Measurements from ENCODE around the gene ME3. TPM values are rescaled to one million over a fixed set of nuclear protein-coding genes. Genes with fewer than 3 reads are reported as not detected.

The ME3 gene
- total and polyA plus RNA-seq, 11 donors, result 11.3 to 51.5 (median 31.3) TPM

DNA sequence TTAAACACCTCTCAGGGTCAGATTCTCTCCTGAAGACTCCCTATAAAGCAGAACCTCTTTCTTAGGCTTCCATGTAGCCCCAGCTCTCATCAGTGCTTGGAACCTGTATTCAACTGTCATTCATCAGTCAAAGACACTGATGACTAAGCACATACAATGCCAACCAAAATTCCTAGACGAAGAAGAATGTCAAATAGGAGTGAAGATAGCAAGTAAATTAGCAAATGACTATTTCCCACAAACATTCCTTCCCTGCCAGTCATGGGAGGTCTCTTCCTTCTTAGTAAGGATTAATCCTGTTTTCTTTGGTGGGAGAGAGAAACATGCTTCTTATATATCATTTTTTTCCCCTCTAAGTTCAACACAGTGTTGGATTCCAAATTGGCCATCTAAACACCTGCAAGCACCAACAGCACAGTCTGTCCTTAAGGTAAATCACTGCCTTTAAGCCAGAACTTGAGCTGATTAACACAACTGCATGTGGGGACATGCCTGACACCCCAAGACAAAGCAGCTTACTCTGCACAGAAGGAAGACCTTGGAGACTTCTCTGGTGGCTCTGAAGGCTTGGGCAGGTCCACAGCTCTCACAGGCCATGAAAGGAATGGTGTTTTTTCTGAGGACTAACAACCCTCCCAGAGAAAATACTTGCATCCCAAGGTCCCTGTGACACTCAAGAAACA lies 47.5 kb upstream of the ME3 start:
- Histone ChIP-seq H3K27me3 (no peaks in the 10 kb centered on the region), H3K27ac (no peak overlapping the region), H3K36me3 (no peaks in the 10 kb centered on the region), H3K4me3 (no peak overlapping the region), H3K9me3 (peaks cover 0 to 34% (median 14%) of the 10 kb centered on the region in 12 donors), H3K4me1 (peaks cover 0 to 7% (median 0%) of the 10 kb centered on the region in 12 donors)
- 20 to 48% (median 40%) methylated on average over 1 of the region's 1 CpG for WGBS, 4 donors
- TF ChIP-seq POLR2A (IDR thresholded peaks at IDR 0.05), result no peak
- TF ChIP-seq, protein P1, sequence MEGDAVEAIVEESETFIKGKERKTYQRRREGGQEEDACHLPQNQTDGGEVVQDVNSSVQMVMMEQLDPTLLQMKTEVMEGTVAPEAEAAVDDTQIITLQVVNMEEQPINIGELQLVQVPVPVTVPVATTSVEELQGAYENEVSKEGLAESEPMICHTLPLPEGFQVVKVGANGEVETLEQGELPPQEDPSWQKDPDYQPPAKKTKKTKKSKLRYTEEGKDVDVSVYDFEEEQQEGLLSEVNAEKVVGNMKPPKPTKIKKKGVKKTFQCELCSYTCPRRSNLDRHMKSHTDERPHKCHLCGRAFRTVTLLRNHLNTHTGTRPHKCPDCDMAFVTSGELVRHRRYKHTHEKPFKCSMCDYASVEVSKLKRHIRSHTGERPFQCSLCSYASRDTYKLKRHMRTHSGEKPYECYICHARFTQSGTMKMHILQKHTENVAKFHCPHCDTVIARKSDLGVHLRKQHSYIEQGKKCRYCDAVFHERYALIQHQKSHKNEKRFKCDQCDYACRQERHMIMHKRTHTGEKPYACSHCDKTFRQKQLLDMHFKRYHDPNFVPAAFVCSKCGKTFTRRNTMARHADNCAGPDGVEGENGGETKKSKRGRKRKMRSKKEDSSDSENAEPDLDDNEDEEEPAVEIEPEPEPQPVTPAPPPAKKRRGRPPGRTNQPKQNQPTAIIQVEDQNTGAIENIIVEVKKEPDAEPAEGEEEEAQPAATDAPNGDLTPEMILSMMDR (IDR thresholded peaks at IDR 0.05), result no peak
- no peak for DNase-seq
- intact Hi-C loops (cut with DNase I), result no loop called here
- no peak for ATAC-seq

DNA sequence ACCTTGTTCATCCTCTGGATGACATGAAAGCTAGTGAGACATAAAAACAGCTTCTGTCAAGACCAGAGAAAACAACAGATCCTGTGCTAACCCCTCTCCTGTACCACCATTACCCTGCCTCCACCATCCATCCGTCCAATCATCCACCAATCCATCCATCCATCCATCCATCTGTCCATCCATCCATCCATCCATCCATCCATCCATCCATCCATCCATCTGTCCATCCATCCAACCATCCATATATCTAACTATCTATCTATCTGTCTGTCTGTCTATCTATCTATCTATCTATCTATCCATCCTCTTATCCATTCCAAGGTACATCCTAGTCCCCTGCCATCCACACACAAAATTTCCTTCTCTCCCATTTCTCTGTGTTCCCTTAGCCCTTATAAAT lies 46.6 kb upstream of the ME3 start:
- peaks cover 0 to 28% (median 13%) of the 10 kb centered on the region in 12 donors for H3K9me3 ChIP-seq
- DNase-seq (no peak), ATAC-seq (no peak)
- H3K27ac ChIP-seq, result no peak overlapping the region
- H3K4me1 ChIP-seq, result peaks cover 0 to 7% (median 0%) of the 10 kb centered on the region in 12 donors
- intact Hi-C loops (cut with DNase I), result no loop called here
- no peaks in the 10 kb centered on the region for H3K27me3 ChIP-seq
- no peaks in the 10 kb centered on the region for H3K36me3 ChIP-seq
- no peak overlapping the region for H3K4me3 ChIP-seq
- 89 to 93% (median 91%) methylated on average over 1 of the region's 1 CpG for WGBS, 4 donors
- TF ChIP-seq POLR2A (IDR thresholded peaks at IDR 0.05), result no peak
- TF ChIP-seq, protein P1 (IDR thresholded peaks at IDR 0.05), result no peak

DNA sequence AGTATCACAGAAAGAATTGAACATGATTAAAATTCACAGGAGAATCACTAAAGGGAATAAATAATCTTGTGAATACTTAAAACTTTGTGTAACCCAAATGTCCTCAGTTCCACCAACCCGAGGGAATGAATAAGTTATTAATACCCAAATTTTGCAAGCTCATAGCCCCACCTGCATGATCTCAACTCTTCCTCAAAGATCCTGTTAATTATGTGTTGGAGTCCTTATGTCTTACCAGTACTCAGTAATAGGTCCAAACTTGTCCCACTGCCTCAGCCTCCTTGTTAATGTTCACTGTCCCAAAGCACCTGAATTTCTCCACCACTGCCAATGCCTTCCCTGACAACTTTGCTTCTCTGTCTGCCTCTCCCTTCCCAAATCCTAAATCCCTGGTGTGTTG lies 46.1 kb upstream of the ME3 start:
- no peaks in the 10 kb centered on the region for H3K36me3 ChIP-seq
- no peak overlapping the region for H3K4me3 ChIP-seq
- no peak for TF ChIP-seq POLR2A (IDR thresholded peaks at IDR 0.05)
- TF ChIP-seq, protein P1 (IDR thresholded peaks at IDR 0.05), result no peak
- H3K27ac ChIP-seq, result no peak overlapping the region
- 87 to 91% (median 89%) methylated on average over 1 of the region's 1 CpG for WGBS, 4 donors
- H3K9me3 ChIP-seq, result peaks cover 0 to 24% (median 12%) of the 10 kb centered on the region in 12 donors
- H3K4me1 ChIP-seq, result peaks cover 0 to 7% (median 0%) of the 10 kb centered on the region in 12 donors
- H3K27me3 ChIP-seq, result no peaks in the 10 kb centered on the region
- intact Hi-C loops (cut with DNase I), result no loop called here
- ATAC-seq (no peak), DNase-seq (no peak)

DNA sequence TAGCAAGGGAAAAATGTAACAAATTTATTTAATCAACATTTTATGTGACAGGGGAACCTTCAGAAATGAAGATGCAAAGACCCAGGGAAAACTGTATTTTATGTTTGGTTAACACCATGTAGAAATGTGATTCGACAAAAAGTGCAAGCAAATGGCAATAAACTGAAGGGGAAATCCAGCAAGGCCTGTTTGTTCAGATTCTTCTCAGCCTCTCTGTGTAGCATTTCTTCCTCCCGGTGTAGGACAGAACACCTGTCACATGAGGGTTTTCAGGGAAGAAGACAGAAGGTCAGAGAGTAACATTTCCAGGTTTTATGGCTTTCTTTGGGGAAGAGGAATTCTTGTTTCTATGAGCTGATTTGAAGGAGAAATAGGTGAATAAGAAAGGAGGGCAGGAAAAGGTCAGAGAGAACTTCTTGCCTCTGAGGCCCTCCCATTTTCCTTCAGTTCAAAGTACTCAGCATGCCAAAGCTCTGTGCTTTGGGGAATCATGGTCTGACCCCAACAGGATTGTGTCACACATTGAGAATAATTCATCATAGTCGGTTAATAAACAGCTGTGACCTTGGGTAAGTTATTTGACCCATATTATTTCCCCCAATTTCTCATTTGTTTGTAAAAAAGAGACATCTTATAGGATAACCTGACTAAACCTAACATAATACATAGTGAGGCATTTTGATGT lies 45.5 kb upstream of the ME3 start:
- Histone ChIP-seq H3K4me3 (no peak overlapping the region), H3K27ac (no peak overlapping the region), H3K27me3 (no peaks in the 10 kb centered on the region), H3K4me1 (peaks cover 0 to 7% (median 0%) of the 10 kb centered on the region in 12 donors), H3K9me3 (peaks cover 0 to 18% (median 9%) of the 10 kb centered on the region in 12 donors), H3K36me3 (no peaks in the 10 kb centered on the region)
- DNase-seq (no peak), ATAC-seq (no peak)
- intact Hi-C loops (cut with DNase I), result no loop called here
- 69 to 90% (median 82%) methylated on average over 3 of the region's 3 CpGs for WGBS, 4 donors
- TF ChIP-seq POLR2A (IDR thresholded peaks at IDR 0.05), result no peak
- TF ChIP-seq, protein P1 (IDR thresholded peaks at IDR 0.05), result no peak
